Ovary (tissue), 9 donors: ENCODE measurements around the gene ZNRF1. TPM values are rescaled to one million over a fixed set of nuclear protein-coding genes. Genes with fewer than 3 reads are reported as not detected.

Source experiments
- DNase-seq, 5 donors: peaks; one replicate each; pipeline ENCODE4 v3.0.0-alpha.2; 2019 to 2020
- H3K27ac ChIP-seq, 2 donors: fragments of 200-600 bp; one replicate each; pipeline versions ENCODE4 v1.5.1 to v1.8.0; 2019 to 2022
- H3K27me3 ChIP-seq: fragments of 200-600 bp; one replicate; pipeline ENCODE4 v1.8.0; 2022
- H3K36me3 ChIP-seq: fragments of 200-600 bp; sonication (generic); one replicate; pipeline ENCODE4 v1.5.1; 2019
- H3K4me1 ChIP-seq: one replicate; pipeline ENCODE4 v1.8.1; 2013; ENCODE audit warnings: mild to moderate bottlenecking, moderate library complexity; ENCODE audit not compliant: insufficient read depth
- H3K4me3 ChIP-seq: fragments of 200-600 bp; sonication (generic); one replicate; pipeline ENCODE4 v1.5.1; 2017
- H3K9me3 ChIP-seq, 2 donors: fragments of 200-600 bp in 1 of 2; sonication (generic) in 1 of 2; one replicate each; pipeline versions ENCODE4 v1.5.1 to v1.8.1; 2013 to 2019; ENCODE audit warnings: mild to moderate bottlenecking in 1 of 2, moderate library complexity in 1 of 2
- EP300 ChIP-seq: sonication (generic); formaldehyde crosslinking; IDR thresholded peaks from one replicate; pipeline ENCODE4 v1.6.1; 2017; ENCODE audit warnings: antibody characterized with exemption
- POLR2A ChIP-seq: fragments of 450-650 bp; IDR thresholded peaks from one replicate; pipeline ENCODE4 v1.6.1; 2017; ENCODE audit warnings: antibody characterized with exemption, mild to moderate bottlenecking, moderate library complexity
- WGBS, 3 donors: extraction: QIAGEN DNeasy Blood & Tissue Kit in 1 of 3; methylation state at CpG; one replicate each; pipeline versions ENCODE4 v1.1.5 to v1.1.7; 2013 to 2017; 5-methylcytosine and 5-hydroxymethylcytosine counted together
- intact Hi-C, 4 donors: fragments of 100-400 bp; cut with DNase I; formaldehyde crosslinking; loops; one replicate each; pipeline versions ENCODE4 v1.11.0 to v1.15.1; 2022 to 2023
- polyA plus RNA-seq, 2 donors: library from polyadenylated mRNA; stranded (reverse); fragments of 200-250 nt in 1 of 2; fragments of 350-450 nt in 1 of 2; fragmentation: Illumina TruSeq in 1 of 2; extraction: RNeasy Lipid Tissue Mini Kit (QIAGEN cat#74804) in 1 of 2; gene quantifications; one replicate each; pipeline ENCODE4 v1.2.3, GENCODE V29; 2013 to 2014
- total RNA-seq, 7 donors: library from RNA; depleted of rRNA in 2 of 7; stranded (reverse); fragments of >200 nt in 2 of 7; fragmentation: NEBNext Ultra II Directional in 3 of 7; extraction: Animal tissue kit (Norgen Biotek cat#: 25700) in 3 of 7; gene quantifications; one replicate each; pipeline versions ENCODE4 v1.1.0 to v1.2.4, GENCODE V29; 2016 to 2023
- TF ChIP-seq, protein P1 (sequence below), 3 donors: fragments of 450-650 bp in 2 of 3; fragments of 200-600 bp in 1 of 3; IDR thresholded peaks; one replicate each; pipeline versions ENCODE4 v1.5.1 to v1.8.0; 2016 to 2022; ENCODE audit warnings: antibody characterized with exemption in 3 of 3, mild to moderate bottlenecking in 1 of 3
- donor health status: DM: no; HTN: no; CAD: no; lungs with moderate emphysema.
- donor health status: DM: no; HTN: no; CAD: no.
- donor health status: Bipolar disorder and iron deficiency.
- donor health status: DM: yes; HTN: yes; CAD: no.
- donor health status: DM: no; HTN: no; CAD: no.
- donor health status: DM: yes; HTN: yes; CAD: no.

The ZNRF1 gene
- total and polyA plus RNA-seq, 9 donors, result 10.8 to 27.9 (median 24.3) TPM

DNA sequence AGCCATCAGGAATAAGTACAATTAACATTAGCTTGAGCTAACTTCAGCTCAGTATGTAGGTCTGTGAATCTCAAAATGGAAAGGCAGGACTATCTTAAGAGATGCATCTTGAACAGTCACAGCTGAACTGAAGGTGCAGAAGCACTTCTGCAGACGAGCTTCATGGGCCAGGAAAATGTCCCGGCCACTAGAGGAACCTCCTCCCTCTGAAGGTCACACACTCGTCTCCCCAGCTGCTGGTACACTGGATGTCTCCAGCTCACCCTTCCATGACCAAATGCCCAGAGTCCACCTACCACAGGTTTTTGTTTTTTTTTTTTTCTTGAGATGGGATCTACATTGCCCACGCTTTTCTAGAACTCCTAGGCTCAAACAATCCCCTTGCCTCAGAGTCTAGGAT, 47.1 kb upstream of the ZNRF1 start:
- intact Hi-C loops, result no loop called here
- no peak overlapping the region for H3K4me3 ChIP-seq
- no peak overlapping the region for H3K27ac ChIP-seq
- WGBS, 3 donors, result 56 to 75% (median 61%) methylated on average over 4 of the region's 4 CpGs
- DNase-seq, result no peak
- no peaks in the 10 kb centered on the region for H3K36me3 ChIP-seq
- TF ChIP-seq, protein P1, sequence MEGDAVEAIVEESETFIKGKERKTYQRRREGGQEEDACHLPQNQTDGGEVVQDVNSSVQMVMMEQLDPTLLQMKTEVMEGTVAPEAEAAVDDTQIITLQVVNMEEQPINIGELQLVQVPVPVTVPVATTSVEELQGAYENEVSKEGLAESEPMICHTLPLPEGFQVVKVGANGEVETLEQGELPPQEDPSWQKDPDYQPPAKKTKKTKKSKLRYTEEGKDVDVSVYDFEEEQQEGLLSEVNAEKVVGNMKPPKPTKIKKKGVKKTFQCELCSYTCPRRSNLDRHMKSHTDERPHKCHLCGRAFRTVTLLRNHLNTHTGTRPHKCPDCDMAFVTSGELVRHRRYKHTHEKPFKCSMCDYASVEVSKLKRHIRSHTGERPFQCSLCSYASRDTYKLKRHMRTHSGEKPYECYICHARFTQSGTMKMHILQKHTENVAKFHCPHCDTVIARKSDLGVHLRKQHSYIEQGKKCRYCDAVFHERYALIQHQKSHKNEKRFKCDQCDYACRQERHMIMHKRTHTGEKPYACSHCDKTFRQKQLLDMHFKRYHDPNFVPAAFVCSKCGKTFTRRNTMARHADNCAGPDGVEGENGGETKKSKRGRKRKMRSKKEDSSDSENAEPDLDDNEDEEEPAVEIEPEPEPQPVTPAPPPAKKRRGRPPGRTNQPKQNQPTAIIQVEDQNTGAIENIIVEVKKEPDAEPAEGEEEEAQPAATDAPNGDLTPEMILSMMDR (IDR thresholded peaks at IDR 0.05), result no peak
- TF ChIP-seq EP300, result no peak
- no peak for TF ChIP-seq POLR2A
- no peaks in the 10 kb centered on the region for H3K4me1 ChIP-seq
- H3K27me3 ChIP-seq, result no peaks in the 10 kb centered on the region
- H3K9me3 ChIP-seq, result no peaks in the 10 kb centered on the region

DNA sequence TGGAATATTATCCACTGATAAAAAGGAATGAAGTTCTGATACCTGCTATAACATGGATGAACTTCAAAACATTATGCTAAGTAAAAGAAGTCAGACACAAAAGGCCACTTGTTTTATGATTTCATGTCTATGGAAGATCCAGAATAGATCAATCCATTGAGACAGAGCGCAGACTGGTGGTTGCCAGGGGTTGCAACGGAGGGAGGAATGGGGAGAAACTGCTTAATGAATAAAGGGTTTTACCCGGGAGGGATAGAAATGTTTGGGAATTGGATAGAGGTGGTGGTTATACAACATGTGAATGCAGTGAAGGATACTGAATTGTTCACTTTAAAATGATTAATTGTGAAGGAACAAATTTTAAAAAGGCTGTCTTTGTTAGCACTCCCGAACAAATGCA, 44.1 kb upstream of the ZNRF1 start:
- Histone ChIP-seq H3K36me3 (no peaks in the 10 kb centered on the region), H3K4me1 (peaks cover 1% of the 10 kb centered on the region), H3K9me3 (no peaks in the 10 kb centered on the region), H3K27me3 (no peaks in the 10 kb centered on the region), H3K27ac (no peak overlapping the region), H3K4me3 (no peak overlapping the region)
- WGBS, 3 donors, result 92 to 94% (median 92%) methylated on average over 4 of the region's 4 CpGs
- intact Hi-C loops, result no loop called here
- TF ChIP-seq, protein P1 (IDR thresholded peaks at IDR 0.05), result no peak
- TF ChIP-seq POLR2A (no peak), EP300 (no peak)
- no peak for DNase-seq

DNA sequence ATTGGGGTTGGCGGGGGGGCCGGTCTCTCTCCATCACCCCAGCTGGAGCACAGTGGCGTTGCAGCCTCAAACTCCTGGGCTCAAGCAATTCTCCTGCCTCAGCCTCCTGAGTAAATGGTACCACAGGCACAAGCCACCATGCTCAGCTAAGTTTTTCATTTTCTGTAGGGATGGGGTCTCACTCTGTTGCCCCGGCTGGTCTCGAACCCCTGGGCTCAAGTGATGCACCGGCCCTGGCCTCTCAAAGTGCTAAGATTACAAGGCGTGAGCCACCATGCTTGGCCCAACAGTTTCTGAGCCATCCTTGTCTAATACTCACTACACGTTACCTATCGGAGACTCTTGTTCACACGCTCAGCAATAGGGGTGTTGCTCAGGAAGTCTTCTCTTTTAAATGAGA, 25.5 kb upstream of the ZNRF1 start:
- TF ChIP-seq, protein P1 (IDR thresholded peaks at IDR 0.05), result no peak
- no peak overlapping the region for H3K27ac ChIP-seq
- H3K36me3 ChIP-seq, result no peaks in the 10 kb centered on the region
- WGBS, 3 donors, result 91 to 97% (median 94%) methylated on average over 10 of the region's 10 CpGs
- no peak overlapping the region for H3K4me3 ChIP-seq
- DNase-seq, result no peak
- H3K4me1 ChIP-seq, result no peaks in the 10 kb centered on the region
- no peaks in the 10 kb centered on the region for H3K27me3 ChIP-seq
- intact Hi-C loops, result no loop called here
- H3K9me3 ChIP-seq, result no peaks in the 10 kb centered on the region

DNA sequence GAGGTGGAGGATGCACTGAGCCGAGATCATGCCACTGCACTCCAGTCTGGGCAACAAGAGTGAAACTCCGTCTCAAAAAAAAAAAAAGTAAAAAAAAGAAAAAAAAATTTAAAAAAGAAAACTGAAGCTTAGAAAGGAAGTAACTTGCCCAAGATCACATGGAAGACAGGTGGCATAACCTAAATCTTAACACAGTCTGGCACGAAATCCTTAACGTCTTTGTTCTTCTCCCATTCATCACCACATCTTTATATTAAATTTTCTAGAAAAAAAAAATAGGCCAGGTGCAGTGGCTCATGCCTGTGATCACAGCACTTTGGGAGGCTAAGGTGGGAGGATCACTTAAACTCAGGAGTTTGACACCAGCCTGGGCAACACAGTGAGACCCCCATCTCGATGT, 23.2 kb upstream of the ZNRF1 start:
- no peaks in the 10 kb centered on the region for H3K4me1 ChIP-seq
- no peak overlapping the region for H3K27ac ChIP-seq
- no peaks in the 10 kb centered on the region for H3K27me3 ChIP-seq
- 69 to 83% (median 71%) methylated on average over 5 of the region's 5 CpGs for WGBS, 3 donors
- H3K9me3 ChIP-seq, result no peaks in the 10 kb centered on the region
- no peak overlapping the region for H3K4me3 ChIP-seq
- H3K36me3 ChIP-seq, result no peaks in the 10 kb centered on the region
- no peak for TF ChIP-seq EP300
- no peak for TF ChIP-seq POLR2A
- TF ChIP-seq, protein P1 (IDR thresholded peaks at IDR 0.05), result no peak
- intact Hi-C loops, result no loop called here
- DNase-seq, result no peak

DNA sequence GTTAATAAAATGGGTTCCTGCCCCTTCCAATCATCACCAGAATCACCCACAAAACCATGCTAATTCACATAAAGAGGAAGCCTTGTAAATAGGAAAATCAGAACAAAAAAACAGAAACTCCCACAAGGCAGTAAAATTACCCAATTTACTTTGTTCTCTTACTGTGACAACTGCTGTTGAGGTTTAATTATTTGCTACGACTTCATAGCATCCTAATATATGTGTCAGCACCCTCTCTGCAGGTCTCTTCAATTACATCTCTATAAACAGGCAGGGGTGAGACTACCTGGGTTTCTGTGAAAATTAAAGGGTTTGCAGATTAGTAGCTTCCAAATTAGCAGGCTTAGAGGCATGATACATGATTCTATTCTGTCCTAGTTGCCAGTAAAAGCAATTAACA, 16.6 kb upstream of the ZNRF1 start:
- no peaks in the 10 kb centered on the region for H3K27me3 ChIP-seq
- peaks cover 5% of the 10 kb centered on the region for H3K4me1 ChIP-seq
- DNase-seq, result no peak
- 76 to 88% (median 84%) methylated on average over 1 of the region's 1 CpG for WGBS, 3 donors
- intact Hi-C loops, result no loop called here
- H3K36me3 ChIP-seq, result no peaks in the 10 kb centered on the region
- TF ChIP-seq, protein P1 (IDR thresholded peaks at IDR 0.05), result no peak
- TF ChIP-seq EP300 (no peak), POLR2A (no peak)
- no peaks in the 10 kb centered on the region for H3K9me3 ChIP-seq
- no peak overlapping the region for H3K27ac ChIP-seq
- H3K4me3 ChIP-seq, result no peak overlapping the region
